ENCODE data around the gene ALOX15B. TPM values are rescaled to one million over a fixed set of nuclear protein-coding genes. Genes with fewer than 3 reads are reported as not detected.

The ALOX15B gene
- total and polyA plus RNA-seq, 2 donors from 2014 or later = 0.15 to 8.0 TPM

DNA sequence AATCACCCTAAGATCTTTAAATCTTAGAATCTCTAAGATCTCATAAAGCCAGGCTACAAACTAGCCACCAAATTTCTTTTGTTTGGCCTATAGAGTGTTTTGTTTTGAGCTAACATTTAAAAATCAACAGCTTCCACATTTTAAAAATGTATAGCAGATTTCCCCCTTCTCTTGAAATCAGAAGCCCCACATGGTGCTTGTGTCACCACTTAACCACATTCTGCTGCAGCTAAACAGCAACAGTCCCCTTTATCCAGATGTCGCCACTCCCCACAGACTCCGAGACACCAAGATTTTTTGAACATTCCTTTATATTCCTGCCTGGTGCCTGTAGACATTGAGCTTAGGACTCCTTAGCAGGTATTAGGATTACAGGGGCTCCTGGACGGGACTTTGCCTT, 20.4 kb upstream of the ALOX15B start:
- intact Hi-C loops (cut with DNase I) = no loop called here
- Histone ChIP-seq H3K27me3 (ENCODE audit: control insufficient read depth, insufficient read depth, low read length) (no peaks in the 10 kb centered on the region), H3K27ac (ENCODE audit: low read depth in 2 of 2, low read length in 2 of 2) (no peak overlapping the region), H3K9me3 (ENCODE audit: control insufficient read depth in 2 of 3, insufficient read depth in 1 of 3, low read length in 3 of 3) (no peaks in the 10 kb centered on the region), H3K4me1 (ENCODE audit: control insufficient read depth in 2 of 3, insufficient read depth in 2 of 3, low read depth in 1 of 3, low read length in 3 of 3) (peaks cover 0 to 3% (median 0%) of the 10 kb centered on the region in 3 donors), H3K36me3 (ENCODE audit: control insufficient read depth in 2 of 3, insufficient read depth in 3 of 3, low read length in 3 of 3) (no peaks in the 10 kb centered on the region), H3K4me3 (ENCODE audit: low read length in 3 of 3) (no peak overlapping the region), H3K9ac (ENCODE audit: low read length in 3 of 3) (no peak overlapping the region)
- FAIRE-seq = no peak
- TF ChIP-seq CTCF (IDR thresholded peaks at IDR 0.05; ENCODE audit: borderline replicate concordance, extremely low read depth, insufficient read depth) = no peak
- DNase-seq = no peak

GRCh38 chr17:8019166-8019565, 19.7 kb upstream of the ALOX15B start:
- Histone ChIP-seq H3K4me3 (ENCODE audit: low read length in 3 of 3) (no peak overlapping the region), H3K27me3 (ENCODE audit: control insufficient read depth, insufficient read depth, low read length) (no peaks in the 10 kb centered on the region), H3K4me1 (ENCODE audit: control insufficient read depth in 2 of 3, insufficient read depth in 2 of 3, low read depth in 1 of 3, low read length in 3 of 3) (peaks cover 0 to 3% (median 0%) of the 10 kb centered on the region in 3 donors), H3K9ac (ENCODE audit: low read length in 3 of 3) (no peak overlapping the region), H3K9me3 (ENCODE audit: control insufficient read depth in 2 of 3, insufficient read depth in 1 of 3, low read length in 3 of 3) (no peaks in the 10 kb centered on the region), H3K27ac (ENCODE audit: low read depth in 2 of 2, low read length in 2 of 2) (no peak overlapping the region), H3K36me3 (ENCODE audit: control insufficient read depth in 2 of 3, insufficient read depth in 3 of 3, low read length in 3 of 3) (no peaks in the 10 kb centered on the region)
- no peak for FAIRE-seq
- intact Hi-C loops (cut with DNase I) = no loop called here
- DNase-seq = peak in 1 of 5 donors; percentile 29
- TF ChIP-seq CTCF (IDR thresholded peaks at IDR 0.05; ENCODE audit: borderline replicate concordance, extremely low read depth, insufficient read depth) = no peak

DNA sequence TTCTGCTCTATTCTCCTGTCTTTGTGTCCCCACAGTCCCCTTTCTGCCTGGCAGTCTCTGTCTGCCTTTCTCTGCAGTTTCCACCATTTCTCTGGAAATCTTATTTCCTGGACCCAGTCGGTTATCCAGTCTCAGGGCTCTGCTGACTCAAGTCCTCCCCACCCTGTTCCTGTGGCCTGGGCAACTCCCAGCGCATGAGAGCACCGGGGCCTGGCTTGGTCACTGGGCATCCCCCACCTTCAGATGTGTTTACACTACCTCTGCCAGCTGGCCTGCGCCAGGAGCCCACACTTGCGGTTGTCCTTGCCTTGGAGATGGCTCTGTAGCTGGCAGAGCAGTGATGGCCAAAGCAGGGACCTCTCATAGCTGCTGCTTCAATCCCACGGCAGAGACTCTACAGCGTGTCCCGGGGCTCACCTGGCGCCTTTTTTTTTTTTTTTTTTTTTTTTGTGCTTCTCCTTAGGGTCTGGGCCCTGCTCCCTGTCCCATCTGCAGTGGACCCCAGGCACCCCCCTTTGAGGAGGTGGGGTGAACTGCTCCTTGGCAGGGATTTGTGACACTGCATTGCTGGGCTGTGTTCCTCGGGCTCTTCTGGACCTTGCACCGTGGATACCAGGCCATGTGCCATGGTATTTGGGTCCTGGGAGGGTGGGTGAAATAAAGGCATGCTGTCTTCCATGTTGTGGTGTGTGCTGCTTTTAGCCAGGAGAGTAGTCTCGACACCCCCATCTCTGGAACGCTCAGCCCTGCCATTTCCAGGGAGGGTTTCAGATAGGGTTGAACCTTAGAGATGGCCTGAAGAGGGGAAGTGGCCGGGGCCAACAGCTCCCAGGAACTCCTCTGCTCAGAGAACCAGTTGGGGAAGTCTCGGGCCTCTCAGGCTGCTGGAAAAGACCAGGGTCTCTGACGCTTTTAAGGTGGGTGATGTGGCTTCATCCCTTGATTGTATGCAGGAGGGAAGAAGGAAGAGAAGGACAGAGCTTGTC, 18.9 kb upstream of the ALOX15B start:
- intact Hi-C loops (cut with DNase I) = no loop called here
- no peak for TF ChIP-seq CTCF (IDR thresholded peaks at IDR 0.05; ENCODE audit: borderline replicate concordance, extremely low read depth, insufficient read depth)
- Histone ChIP-seq H3K4me3 (ENCODE audit: low read length in 3 of 3) (no peak overlapping the region), H3K36me3 (ENCODE audit: control insufficient read depth in 2 of 3, insufficient read depth in 3 of 3, low read length in 3 of 3) (no peaks in the 10 kb centered on the region), H3K27ac (ENCODE audit: low read depth in 2 of 2, low read length in 2 of 2) (no peak overlapping the region), H3K4me1 (ENCODE audit: control insufficient read depth in 2 of 3, insufficient read depth in 2 of 3, low read depth in 1 of 3, low read length in 3 of 3) (peaks cover 0 to 3% (median 0%) of the 10 kb centered on the region in 3 donors), H3K9ac (ENCODE audit: low read length in 3 of 3) (no peak overlapping the region), H3K9me3 (ENCODE audit: control insufficient read depth in 2 of 3, insufficient read depth in 1 of 3, low read length in 3 of 3) (no peaks in the 10 kb centered on the region), H3K27me3 (ENCODE audit: control insufficient read depth, insufficient read depth, low read length) (no peaks in the 10 kb centered on the region)
- DNase-seq = peak in 1 of 5 donors; percentile 78
- FAIRE-seq = no peak
